Gastrocnemius medialis (tissue), 4 donors: ENCODE measurements around the gene TMEM222.

Source experiments
- CTCF ChIP-seq, 5 experiments: fragments of 450-650 bp in 3 of 5; fragments of 200-600 bp in 2 of 5; sonication (generic) in 2 of 5; IDR thresholded peaks in 4 of 5; conservative IDR thresholded peaks in 1 of 5; 1 replicate in 4 of 5; 2 replicates in 1 of 5; pipeline ENCODE4 v1.5.1; 2016 to 2019; ENCODE audit warnings: antibody characterized with exemption in 5 of 5, mild to moderate bottlenecking in 3 of 5, moderate library complexity in 3 of 5
- POLR2A ChIP-seq, 2 donors: fragments of 450-650 bp; IDR thresholded peaks; one replicate each; pipeline ENCODE4 v1.6.1; 2017; ENCODE audit warnings: antibody characterized with exemption in 2 of 2, mild to moderate bottlenecking in 2 of 2, moderate library complexity in 2 of 2

GRCh38 chr1:27359822-27360158 lies 37.8 kb downstream of the TMEM222 start:
- TF ChIP-seq CTCF (IDR thresholded peaks at IDR 0.05 in 4 of 5, conservative IDR thresholded peaks at IDR 0.05 in 1 of 5) (no peak), POLR2A (IDR thresholded peaks at IDR 0.05) (no peak)
